NCI-H1930 (cell line): Measurements from ENCODE around the gene SYT10.
"Not testable (repeated sequence)": the region's sequence is repeated elsewhere in the genome, so short reads cannot be mapped to it uniquely, and the experiment has no call there.

Experiments used
- DNase-seq, 2 experiments: peaks; one replicate each; lab custom pipeline; 2025; lab: John Stamatoyannopoulos, UW

The SYT10 gene

GRCh38 chr12:33349791-33350190 lies 89.8 kb downstream of the SYT10 start:
- DNase-seq: no peak

DNA sequence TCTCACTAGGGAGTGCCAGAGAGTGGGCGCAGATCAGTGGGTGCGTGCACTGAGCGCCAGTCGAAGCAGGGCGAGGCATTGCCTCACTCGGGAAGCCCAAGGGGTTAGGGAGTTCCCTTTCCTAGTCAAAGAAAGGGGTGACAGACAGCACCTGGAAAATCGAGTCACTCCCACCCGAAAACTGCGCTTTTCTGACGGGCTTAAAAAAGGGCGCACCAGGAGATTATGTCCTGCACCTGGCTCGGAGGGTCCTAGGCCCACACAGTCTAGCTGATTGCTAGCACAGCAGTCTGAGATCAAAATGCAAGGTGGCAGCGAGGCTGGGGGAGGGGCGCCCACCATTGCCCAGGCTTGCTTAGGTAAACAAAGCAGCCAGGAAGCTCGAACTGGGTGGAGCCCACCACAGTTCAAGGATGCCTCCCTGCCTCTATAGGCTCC lies 107.6 kb downstream of the SYT10 start:
- DNase-seq: not testable (repeated sequence)

DNA sequence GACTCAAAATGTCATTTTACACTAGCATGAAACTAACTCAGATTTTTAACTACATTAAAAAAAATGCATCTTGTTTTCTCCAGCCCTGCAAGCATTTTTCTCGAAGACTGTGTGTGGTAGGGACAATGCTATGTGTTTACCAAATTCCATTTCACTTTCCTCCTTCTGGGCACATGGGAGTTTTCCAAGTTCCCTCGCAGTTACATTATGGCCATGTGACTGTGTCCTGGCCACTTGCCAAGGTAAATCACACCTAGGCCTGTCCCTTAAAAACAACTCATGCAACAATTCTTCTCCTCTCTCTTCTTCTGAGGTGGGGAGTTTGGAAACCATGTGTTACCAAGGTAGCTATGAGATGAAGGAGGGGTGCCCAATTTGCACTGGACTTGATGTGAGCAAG lies 108.7 kb downstream of the SYT10 start:
- no peak for DNase-seq
